SJCRH30 (cell line): ENCODE results near the gene SAE1. TPM values are rescaled to one million over a fixed set of nuclear protein-coding genes. Genes with fewer than 3 reads are reported as not detected.

Experiments used
- DNase-seq, 2 experiments: peaks; one replicate each; pipeline ENCODE4 v3.0.0-alpha.2; 2015 to 2020
- H3K27ac ChIP-seq: fragments of 250-450 bp; sonication (Bioruptor Pico); 2 replicates; pipeline ENCODE4 v1.5.1; 2020; ENCODE audit warnings: mild to moderate bottlenecking, moderate library complexity
- H3K27me3 ChIP-seq: fragments of 250-450 bp; sonication (Bioruptor Pico); 2 replicates; pipeline ENCODE4 v1.5.1; 2020; ENCODE audit warnings: mild to moderate bottlenecking, moderate library complexity
- H3K36me3 ChIP-seq: fragments of 250-450 bp; sonication (Bioruptor Pico); 2 replicates; pipeline ENCODE4 v1.5.1; 2020; ENCODE audit warnings: mild to moderate bottlenecking, moderate library complexity
- H3K4me1 ChIP-seq: fragments of 250-450 bp; sonication (Bioruptor Pico); 2 replicates; pipeline ENCODE4 v1.5.1; 2020; ENCODE audit warnings: mild to moderate bottlenecking, moderate library complexity
- H3K4me3 ChIP-seq: fragments of 250-450 bp; sonication (Bioruptor Pico); 2 replicates; pipeline ENCODE4 v1.5.1; 2020; ENCODE audit warnings: mild to moderate bottlenecking, moderate library complexity
- H3K9me3 ChIP-seq: fragments of 250-450 bp; sonication (Bioruptor Pico); replicated peaks from 2 replicates; pipeline ENCODE4 v1.5.1; 2020; ENCODE audit warnings: mild to moderate bottlenecking, moderate library complexity
- total RNA-seq: library from RNA; depleted of rRNA; stranded (reverse); fragments of >200 nt; shearing (Covaris generic); gene quantifications from 2 replicates; pipeline ENCODE4 v1.2.3, GENCODE V29; 2014

The SAE1 gene
- total RNA-seq, 1 experiment from 2014 or later: 219 TPM

DNA sequence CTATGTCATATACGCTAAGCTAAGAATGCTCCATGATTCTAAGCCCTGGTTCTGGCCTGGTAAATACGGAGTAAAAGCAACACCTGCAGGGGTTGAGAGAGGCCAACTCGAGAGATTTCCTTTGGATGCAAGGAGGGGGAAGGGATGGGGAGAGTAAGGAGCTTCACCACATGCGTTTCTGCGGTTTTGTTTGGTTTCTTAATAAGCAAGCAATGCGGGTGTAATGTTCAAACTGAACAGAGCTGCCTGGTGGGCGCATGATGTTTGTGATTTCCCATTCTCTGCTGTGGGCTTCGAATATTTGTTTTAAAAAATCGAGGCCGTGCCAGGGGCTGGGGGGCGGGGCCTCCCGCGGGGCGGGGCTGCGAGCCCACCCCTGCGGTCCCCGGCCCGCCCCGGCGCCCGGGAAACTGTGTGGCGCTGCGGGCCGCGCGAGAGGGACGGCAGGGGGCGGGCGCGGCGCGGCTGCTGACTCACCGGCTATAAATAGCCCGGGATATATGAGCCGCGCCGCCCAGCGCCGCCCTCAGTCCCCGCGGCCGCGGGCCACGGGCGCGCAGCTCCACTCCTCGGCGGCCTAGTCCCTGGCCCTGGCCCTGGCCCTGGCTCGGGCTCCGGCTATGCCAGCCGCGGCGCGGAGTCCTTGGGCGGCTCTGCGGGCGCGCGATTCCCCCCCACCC, 95.3 kb downstream of the SAE1 start:
- DNase-seq: peak; percentile 85 to 92
- Histone ChIP-seq H3K9me3 (no peaks in the 10 kb centered on the region), H3K4me1 (peaks cover 14% of the 10 kb centered on the region; the same call in 1 of the 2 replicates), H3K36me3 (no peaks in the 10 kb centered on the region), H3K27ac (peak overlapping the region; percentile 82), H3K4me3 (peak overlapping the region; percentile 60), H3K27me3 (peaks cover 8% of the 10 kb centered on the region; the same call in 1 of the 2 replicates)

- H3K27me3 ChIP-seq: peaks cover 8% of the 10 kb centered on the region; the same call in 1 of the 2 replicates
- H3K36me3 ChIP-seq: no peaks in the 10 kb centered on the region
- peak overlapping the region; percentile 82 for H3K27ac ChIP-seq
- peak; percentile 82 to 83 for DNase-seq
- H3K4me3 ChIP-seq: peak overlapping the region; percentile 60
- H3K9me3 ChIP-seq: no peaks in the 10 kb centered on the region
- peaks cover 16% of the 10 kb centered on the region; the same call in 1 of the 2 replicates for H3K4me1 ChIP-seq
These were observed 96.1 kb downstream of the SAE1 start for GRCh38 chr19:47226426-47227351.

DNA sequence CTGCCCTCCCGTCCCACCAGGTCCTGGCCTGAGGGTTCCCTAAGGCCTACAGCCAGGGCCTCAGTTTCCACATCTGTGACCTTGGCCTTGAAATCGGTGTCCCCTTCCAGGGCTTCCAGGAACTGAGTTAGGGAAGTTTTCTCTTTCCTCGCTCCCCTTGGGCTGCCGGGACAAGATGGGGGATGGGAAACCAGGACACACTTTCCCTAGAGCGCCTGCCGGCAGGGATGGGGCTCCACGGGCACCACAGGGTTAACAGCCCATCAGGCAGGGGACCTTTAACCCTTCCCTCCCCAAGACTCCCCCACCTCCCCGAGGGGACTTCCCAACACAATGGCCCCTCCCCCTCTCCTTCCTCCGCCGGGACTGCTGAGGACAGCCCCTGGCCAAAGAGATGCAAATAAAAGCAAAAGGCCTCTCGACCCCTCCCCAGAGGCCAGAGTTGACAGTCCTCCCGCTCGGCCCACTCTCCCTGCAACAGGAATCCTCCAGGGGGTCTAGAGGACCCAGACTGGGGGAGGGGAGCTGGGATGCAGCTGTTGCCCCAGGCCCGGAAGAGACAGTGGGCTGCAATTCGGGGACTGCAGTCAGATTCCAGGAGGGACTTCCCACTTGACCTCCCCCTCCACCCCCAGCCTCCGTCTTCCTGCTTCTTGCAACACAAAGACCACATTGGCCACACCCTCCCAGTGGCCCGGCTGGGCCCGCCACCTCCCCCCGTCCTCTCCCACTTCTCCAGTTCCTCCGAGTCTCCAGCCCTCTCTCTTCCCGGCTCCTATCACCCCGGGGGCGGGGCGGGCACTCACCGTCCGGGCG, 96.9 kb downstream of the SAE1 start:
- DNase-seq: peak; percentile 92 to 95
- Histone ChIP-seq H3K4me3 (peak overlapping the region; percentile 60), H3K4me1 (peaks cover 25% of the 10 kb centered on the region; the same call in 1 of the 2 replicates), H3K36me3 (no peaks in the 10 kb centered on the region), H3K27me3 (peaks cover 8% of the 10 kb centered on the region; the same call in 1 of the 2 replicates), H3K27ac (peak overlapping the region; percentile 82), H3K9me3 (no peaks in the 10 kb centered on the region)

- no peak overlapping the region for H3K27ac ChIP-seq
- peak; percentile 40 to 47 for DNase-seq
- H3K4me1 ChIP-seq: peaks cover 28% of the 10 kb centered on the region; the same call in 1 of the 2 replicates
- no peaks in the 10 kb centered on the region for H3K36me3 ChIP-seq
- no peaks in the 10 kb centered on the region for H3K9me3 ChIP-seq
- H3K4me3 ChIP-seq: peak overlapping the region; percentile 60
- peaks cover 8% of the 10 kb centered on the region; the same call in 1 of the 2 replicates for H3K27me3 ChIP-seq
These were observed 97.7 kb downstream of the SAE1 start for GRCh38 chr19:47228168-47228936.

DNA sequence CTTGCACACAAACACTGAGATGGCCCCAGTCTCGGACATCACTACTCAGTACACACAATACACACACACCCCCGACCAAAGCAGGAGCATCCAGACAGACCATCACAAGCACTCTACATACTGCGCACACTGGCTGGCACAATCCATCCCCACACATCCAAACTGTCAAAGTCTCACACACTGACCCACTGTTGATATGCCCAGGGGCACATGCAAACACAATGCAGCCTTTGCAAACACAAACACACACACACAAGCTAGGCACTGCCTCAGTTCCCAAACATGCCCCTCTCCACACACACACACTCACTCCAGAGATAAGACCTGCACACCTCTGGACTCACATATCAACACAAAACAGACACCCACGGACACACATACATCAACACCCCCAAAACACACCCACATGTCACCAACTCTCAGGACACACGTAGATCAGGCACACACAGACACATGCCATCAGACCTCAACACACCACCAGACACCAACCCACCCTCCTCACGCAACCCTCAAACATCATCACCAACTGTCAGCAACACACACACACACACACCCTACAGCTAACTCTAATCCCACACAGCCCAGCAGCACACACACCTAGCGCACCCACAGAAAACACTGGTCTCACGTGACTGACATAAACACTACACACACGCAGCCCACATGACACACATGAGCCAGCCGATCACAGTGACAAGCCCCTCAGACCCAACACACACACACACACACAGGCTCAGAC, 98.5 kb downstream of the SAE1 start:
- Histone ChIP-seq H3K27ac (no peak overlapping the region), H3K9me3 (no peaks in the 10 kb centered on the region), H3K27me3 (peaks cover 8% of the 10 kb centered on the region; the same call in 1 of the 2 replicates), H3K36me3 (no peaks in the 10 kb centered on the region), H3K4me3 (no peak overlapping the region), H3K4me1 (peaks cover 28% of the 10 kb centered on the region; the same call in 1 of the 2 replicates)
- DNase-seq: no peak

- H3K27ac ChIP-seq: no peak overlapping the region
- H3K4me3 ChIP-seq: no peak overlapping the region; the same call in 1 of the 2 replicates
- no peak for DNase-seq
- peaks cover 28% of the 10 kb centered on the region; the same call in 1 of the 2 replicates for H3K4me1 ChIP-seq
- H3K27me3 ChIP-seq: peaks cover 8% of the 10 kb centered on the region; the same call in 1 of the 2 replicates
- no peaks in the 10 kb centered on the region for H3K9me3 ChIP-seq
- H3K36me3 ChIP-seq: no peaks in the 10 kb centered on the region
These were observed 99.0 kb downstream of the SAE1 start for GRCh38 chr19:47229676-47230053.

DNA sequence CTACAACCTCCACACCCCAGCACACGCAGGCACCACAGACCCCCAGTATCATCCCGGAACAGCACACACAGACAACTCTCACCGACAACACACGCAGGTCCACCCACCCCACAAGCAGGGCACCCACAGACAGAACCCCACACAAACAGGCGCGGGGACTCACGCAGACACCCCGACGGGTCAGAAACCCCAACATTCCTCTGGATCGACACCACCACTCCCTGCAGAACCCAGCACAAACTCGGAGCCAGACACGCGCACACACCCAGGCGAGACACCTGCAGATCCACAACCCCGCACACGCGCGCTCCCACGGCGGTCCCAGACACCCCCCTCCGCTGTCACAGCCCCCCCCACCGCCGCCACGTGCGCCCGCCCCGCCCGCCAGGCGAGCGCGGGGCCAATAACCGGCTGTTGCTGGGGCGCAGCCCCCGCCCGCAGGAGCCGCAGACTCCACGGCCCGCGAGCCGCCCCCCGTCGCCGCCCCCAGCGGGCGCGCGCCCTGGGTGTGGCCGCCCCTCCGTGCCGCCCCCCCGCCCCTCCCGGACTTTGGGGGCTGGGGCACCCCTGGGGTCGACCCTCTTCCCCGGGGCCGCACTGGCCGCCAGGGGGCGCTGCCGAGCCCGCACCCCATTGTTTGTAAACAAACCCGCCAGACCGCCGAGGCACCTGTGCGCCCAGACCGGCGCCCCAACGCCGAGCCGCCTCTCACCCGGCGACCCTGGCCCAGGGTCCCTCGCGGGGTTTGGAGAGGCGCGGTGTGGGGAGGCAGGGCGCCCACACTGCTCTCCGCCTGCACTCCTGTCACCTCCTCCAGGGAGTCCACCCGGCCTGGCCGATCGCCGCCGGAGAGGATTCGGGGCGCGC, 99.7 kb downstream of the SAE1 start:
- Histone ChIP-seq H3K27ac (no peak overlapping the region), H3K27me3 (peaks cover 8% of the 10 kb centered on the region; the same call in 1 of the 2 replicates), H3K9me3 (no peaks in the 10 kb centered on the region), H3K4me3 (peak overlapping the region; percentile 62), H3K4me1 (peaks cover 28% of the 10 kb centered on the region; the same call in 1 of the 2 replicates), H3K36me3 (no peaks in the 10 kb centered on the region)
- peak; percentile 64 for DNase-seq

DNA sequence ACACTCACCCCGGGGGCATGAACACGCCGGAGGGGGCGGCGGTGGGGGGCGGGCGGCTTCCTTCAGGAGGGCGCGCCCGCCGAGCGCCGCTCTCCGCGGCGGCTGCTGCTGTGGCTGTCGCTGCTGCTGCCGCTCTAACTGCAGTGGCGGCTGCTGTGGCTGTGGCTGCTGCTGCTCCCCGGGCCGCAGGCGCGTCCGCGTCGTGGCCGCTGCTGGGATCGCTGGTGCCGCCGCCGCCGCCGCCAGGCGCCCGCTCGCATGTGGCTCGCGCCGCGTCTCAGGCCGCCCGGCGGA, 100.2 kb downstream of the SAE1 start, which contains the start of gene BBC3:
BBC3 (minus strand) TSS at position 279 of the 294 bp plus-strand sequence. CDS start 2,768 bp downstream, outside the sequence.
- peaks cover 8% of the 10 kb centered on the region; the same call in 1 of the 2 replicates for H3K27me3 ChIP-seq
- H3K27ac ChIP-seq: no peak within 1 kb of the TSS; the same call in 1 of the 2 replicates
- peak within 1 kb of the TSS; percentile 62 for H3K4me3 ChIP-seq
- no peaks in the 10 kb centered on the region for H3K36me3 ChIP-seq
- H3K9me3 ChIP-seq: no peaks in the 10 kb centered on the region
- peaks cover 25% of the 10 kb centered on the region; the same call in 1 of the 2 replicates for H3K4me1 ChIP-seq
- DNase-seq: no peak

DNA sequence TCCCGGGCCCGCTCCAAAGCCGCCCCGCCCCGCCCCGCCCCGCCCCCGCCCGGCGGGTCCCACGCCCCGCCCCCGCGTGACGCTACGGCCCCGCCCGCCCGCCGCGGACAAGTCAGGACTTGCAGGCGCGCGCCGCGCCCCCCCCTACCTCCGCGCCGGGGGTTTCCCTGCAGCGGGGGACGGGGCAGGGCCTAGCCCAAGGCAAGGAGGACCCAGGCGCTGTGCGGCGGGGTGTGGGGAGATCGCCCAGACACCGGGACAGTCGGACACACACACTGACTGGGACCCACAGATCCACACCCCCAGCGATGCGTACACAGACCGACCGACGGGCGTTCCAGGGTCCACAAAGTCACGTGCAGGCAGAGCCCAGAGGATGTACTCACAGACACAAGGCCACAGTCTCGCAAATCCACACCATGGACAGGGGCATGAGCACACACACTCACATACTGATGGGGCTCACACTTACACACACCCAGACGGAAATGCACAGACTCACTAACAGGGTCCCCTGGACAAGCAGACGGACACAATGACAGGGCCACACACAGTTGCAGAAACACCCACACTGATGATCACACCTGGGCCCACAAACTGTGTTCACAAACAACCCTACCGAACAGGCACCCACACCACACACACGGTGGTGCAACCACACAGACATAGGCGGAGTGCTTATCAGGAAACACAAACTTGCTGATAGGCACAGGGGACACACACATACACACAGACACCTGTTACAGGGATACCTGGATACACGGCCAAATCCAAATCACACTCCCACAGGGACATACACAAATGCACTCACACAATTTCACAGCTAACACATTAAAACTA, 100.8 kb downstream of the SAE1 start:
- DNase-seq: peak; percentile 79 to 86
- Histone ChIP-seq H3K27me3 (peaks cover 8% of the 10 kb centered on the region; the same call in 1 of the 2 replicates), H3K4me3 (peak overlapping the region; percentile 62), H3K27ac (no peak overlapping the region; the same call in 1 of the 2 replicates), H3K36me3 (no peaks in the 10 kb centered on the region), H3K4me1 (peaks cover 25% of the 10 kb centered on the region; the same call in 1 of the 2 replicates), H3K9me3 (no peaks in the 10 kb centered on the region)

GRCh38 chr19:47232422-47233211, 102.0 kb downstream of the SAE1 start:
- no peak for DNase-seq
- peaks cover 19% of the 10 kb centered on the region; the same call in 1 of the 2 replicates for H3K4me1 ChIP-seq
- H3K36me3 ChIP-seq: no peaks in the 10 kb centered on the region
- no peaks in the 10 kb centered on the region for H3K9me3 ChIP-seq
- no peak overlapping the region for H3K27ac ChIP-seq
- H3K4me3 ChIP-seq: no peak overlapping the region
- H3K27me3 ChIP-seq: peaks cover 8% of the 10 kb centered on the region; the same call in 1 of the 2 replicates
